Hypothalamus (tissue), 51 donors: ENCODE data around the gene AK8.

Experiments used
- DNase-seq, 51 donors: peaks; one replicate each; lab custom pipeline; 2025; lab: John Stamatoyannopoulos, UW

AK8 gene

DNA sequence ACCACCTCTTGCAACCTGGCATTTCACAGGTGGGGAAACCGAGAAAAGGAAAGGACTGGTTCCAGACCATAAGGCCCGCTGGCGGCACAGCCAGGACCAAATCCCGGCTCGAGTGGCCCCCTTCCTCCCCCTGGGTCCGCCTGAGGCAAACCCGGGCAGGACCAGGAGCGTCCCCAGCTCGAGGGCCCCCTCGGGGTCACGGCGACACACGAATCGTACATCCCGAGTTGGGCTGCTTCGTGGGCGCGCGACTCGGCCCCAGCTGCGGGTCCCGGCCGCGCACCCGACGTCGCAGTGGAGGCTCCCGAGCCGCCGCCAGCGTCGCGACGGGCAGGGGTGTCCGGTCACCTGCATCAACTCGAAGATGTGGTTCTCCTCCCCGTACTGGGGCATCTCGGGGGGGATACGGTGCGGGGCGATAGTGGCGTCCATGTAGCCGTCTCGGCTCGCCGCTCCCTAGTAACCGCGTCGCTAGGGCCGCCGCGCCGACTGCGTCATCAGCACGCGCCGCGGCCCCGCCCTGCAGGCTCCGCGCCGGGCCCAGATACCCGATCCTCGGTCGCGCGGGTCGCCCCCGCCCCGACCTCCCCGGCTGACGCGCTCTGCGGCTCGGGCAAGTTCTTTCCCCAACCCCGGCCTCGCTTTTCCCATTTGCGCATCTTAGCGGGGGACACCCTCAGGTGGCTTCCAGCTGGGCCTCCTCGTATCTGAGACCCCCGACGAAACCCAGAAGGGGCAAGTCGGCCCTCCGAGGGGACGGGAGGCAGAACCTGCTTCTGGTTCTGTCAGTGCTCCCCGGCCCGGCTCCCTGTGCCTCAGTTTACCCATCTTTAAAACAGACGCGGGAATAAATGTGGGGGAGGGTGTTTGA lies at the start of gene AK8:
AK8 (minus strand) TSS at position 461 of the 871 bp plus-strand sequence; CDS start at position 432, 29 bp downstream.
- peak in 46 of 51 donors; percentile 7 to 77 (median 52) for DNase-seq

GRCh38 chr9:132927704-132928103 lies 49.6 kb upstream of the AK8 start:
- no peak for DNase-seq

DNA sequence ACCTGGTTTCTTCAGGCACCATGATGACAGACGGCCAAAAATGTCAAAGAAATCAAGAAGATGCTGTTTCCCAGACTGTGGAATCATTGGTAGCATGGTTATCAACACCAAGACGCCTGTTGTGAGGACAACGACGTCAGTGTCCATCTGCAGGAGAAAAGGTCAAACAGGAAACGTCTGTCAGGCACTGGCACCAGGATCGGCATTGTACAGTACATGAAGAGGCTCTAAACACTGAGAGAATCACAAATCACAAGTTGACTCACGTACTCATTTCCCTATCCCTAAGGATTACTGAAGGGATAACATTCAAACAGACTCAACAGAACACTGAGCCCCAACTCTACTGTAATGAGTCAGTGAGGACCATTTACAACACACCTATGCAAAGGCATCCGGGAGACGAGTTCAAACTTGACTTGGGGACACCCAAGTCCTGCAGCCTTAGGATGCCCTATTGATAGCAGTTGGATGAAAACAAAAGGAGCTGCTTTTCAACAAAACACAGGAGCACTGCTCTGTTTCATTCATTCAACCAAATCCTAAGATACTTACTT lies 45.3 kb upstream of the AK8 start:
- DNase-seq: no peak

- peak in 1 of 51 donors; percentile 9 for DNase-seq
Observed at GRCh38 chr9:132919614-132920268, 41.7 kb upstream of the AK8 start.

- DNase-seq: no peak
Observed at GRCh38 chr9:132914924-132915323, 36.8 kb upstream of the AK8 start.

GRCh38 chr9:132912131-132912530 lies 34.0 kb upstream of the AK8 start:
- no peak for DNase-seq

- peak in 1 of 51 donors; percentile 31 for DNase-seq
Observed at GRCh38 chr9:132910376-132910775, 32.3 kb upstream of the AK8 start.

- no peak for DNase-seq
Observed at GRCh38 chr9:132909311-132909710, 31.2 kb upstream of the AK8 start.

DNA sequence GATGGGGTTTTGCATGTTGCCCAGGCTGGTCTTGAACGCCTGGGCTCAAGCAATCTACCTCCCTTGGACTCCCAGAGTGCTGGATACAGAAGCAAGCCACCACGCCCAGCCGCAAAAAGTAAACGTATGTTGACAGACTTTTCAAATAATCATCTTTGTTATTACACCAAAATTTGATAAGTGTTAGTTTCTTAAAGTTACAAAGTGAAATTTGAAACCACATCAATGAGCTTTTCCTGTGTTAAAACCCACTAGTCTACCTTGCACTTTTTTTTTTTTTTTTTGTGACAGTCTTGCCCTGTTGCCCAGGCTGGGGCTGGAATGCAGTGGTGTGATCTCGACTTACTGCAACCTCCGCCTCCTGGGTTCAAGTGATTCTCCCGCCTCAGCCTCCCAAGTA lies 30.6 kb upstream of the AK8 start:
- DNase-seq: no peak

DNA sequence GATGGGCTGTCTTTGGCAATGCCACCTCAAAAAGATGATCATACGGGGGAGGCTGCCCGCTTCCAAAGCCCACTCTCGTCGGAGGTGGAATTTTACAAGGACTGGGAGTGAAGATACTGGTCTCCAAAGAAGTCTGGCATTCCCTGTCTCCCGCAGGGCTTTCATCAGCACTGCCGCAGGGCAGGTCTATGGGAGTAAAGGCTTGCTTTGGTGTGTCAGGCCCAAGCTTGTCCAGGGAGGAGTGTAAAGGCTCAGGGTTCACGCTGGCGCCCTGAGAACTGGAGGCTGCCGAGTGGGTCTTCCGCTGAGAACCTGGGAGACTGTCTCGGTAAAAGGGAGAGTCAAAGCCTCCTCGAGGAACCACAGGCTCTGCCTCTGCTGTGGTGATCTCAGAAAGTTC lies 27.6 kb upstream of the AK8 start:
- DNase-seq: no peak

DNA sequence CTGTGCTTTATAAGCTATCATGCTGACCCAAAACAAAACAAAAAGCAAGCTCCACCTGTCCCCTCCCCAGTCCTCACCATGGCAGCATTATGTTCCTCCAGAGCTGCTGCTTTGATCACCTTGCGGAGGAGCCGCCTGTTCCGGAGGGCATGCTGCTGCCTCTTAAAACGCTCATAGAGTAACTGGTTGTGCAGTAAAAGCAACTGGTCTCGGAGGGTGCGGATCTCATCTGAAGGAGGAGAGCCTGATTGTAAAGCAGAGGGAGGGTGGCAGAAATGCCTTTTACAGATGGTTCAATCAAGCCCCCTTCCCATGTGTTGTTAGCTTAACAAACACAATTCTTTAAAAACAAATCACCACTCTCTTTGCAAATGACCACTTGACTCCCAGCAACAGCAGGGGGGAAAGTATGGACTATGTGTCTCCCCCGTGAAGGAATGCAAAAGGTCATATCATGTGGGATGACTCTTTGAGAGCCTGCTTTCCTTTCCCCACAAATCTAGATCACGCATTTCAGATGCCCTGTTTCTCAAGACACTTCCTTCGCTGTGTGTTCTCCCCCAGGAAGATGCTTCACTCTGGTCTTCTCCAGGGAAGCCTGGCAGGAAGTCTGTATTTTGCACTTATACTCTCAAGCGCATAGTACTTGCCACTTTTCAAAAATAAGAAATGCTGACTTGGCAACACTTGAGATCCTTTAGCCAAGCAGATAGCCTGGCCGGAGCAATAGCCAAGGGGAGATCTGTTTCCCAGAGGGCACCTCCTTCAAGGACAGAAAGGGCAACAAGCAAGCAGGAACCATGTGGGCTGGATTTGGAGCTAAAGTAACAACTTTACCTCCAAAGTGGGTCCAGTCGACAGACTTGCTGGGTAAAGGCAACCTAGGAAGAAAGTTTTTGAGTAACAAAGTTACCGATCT lies 25.7 kb upstream of the AK8 start:
- DNase-seq: no peak

DNA sequence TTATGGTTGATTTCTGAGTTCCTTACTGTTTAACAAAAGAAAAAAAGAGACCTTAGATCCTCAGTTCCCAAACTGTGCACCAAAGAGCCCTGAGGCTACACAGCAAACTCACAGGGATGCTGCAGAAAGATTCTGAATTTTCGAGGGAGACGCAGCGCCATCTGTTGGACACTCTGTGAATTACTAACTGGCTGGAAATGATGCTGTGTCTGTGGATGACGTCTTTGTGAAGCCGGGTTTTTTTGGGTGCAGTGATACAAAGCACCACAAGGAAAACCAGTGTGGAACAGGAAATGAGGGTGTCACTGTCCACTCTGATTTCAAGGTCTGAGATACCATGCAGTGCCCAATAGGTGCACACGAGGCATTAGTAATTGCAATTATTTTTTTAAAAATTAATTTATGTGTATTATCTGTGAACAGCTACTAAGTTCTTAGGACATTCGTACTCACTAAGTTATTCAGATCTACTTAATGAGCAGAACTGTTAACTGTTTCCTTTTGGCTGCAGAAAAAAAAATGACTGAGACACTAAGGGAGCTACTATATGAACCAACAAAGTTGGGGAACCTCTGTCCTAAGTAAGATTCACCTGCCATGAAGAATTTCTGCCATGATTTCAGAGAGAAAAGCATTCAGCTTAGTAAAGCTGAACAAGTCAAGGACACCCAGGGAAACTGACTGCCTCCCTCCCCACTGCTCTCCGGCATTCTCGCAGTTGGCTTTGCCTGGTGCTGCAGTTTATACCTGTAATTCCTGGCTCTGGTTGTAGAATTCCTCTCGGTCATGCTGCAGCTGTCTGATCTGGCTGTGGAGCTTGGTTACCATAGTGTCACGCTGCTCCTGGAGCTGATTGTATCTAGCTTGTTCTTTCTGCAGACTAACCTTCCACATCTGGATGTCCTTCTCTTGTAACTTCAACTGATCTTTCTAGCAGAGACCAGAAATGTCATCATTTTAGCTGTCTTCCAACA lies 24.1 kb upstream of the AK8 start:
- DNase-seq: peak in 46 of 51 donors; percentile 8 to 85 (median 55)

GRCh38 chr9:132898051-132898450 lies 20.0 kb upstream of the AK8 start:
- DNase-seq: no peak

GRCh38 chr9:132896906-132897305 lies 18.8 kb upstream of the AK8 start:
- peak in 42 of 51 donors; percentile 9 to 89 (median 54) for DNase-seq

DNA sequence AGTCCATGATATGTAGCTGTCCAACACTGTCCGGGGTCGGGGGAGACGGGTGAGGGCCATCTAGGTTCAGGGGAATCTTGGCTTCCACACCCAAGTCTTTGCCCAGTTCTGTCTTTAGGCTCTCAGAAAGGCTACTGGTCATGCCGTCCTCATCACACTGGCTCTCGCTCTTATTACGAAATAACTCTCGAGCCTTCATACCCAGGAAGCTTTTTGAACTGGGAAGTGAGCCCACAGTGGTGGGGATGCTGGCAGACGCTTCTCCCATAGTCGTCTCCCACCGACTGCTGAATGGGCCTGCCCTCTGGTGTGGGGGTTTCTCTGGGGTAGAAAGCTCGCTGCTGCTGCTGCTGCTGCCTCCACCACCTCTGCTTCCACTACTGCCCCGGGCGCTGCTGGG lies 18.2 kb upstream of the AK8 start:
- DNase-seq: no peak

- DNase-seq: peak in 1 of 51 donors; percentile 10
Observed at GRCh38 chr9:132894862-132895835, 17.1 kb upstream of the AK8 start.

- DNase-seq: no peak
Observed at GRCh38 chr9:132894346-132894745, 16.3 kb upstream of the AK8 start.

DNA sequence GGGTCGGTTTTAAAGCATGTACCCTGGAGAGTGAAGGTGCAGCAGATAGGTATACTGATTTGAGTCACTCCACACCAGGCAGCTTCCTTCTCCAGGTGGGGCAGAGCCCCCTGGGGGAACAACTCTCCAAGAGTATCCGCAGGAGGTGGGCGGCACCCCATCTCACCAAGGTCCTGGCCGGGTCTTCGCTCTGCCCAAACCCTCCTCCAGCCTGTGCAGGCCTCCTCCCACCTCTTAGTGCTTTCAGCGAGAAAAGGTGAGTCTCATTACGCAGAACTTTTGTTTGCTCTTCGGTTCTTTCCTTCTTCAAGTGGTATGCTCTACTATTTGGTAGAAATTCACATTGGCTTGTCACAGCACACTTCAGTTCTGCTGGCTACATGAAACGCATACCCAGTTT lies 14.3 kb upstream of the AK8 start:
- no peak for DNase-seq
